Loucy (cell line): ENCODE data around the gene GRIK2.

Source experiments
- H2AFZ ChIP-seq: fragments of 200-600 bp; sonication (generic); 2 replicates; pipeline ENCODE4 v1.6.0; 2016; ENCODE audit warnings: antibody characterized with exemption, mild to moderate bottlenecking, low read length, moderate library complexity
- H3F3A ChIP-seq: fragments of 200-600 bp; 2 replicates; pipeline ENCODE4 v1.6.0; 2016; ENCODE audit warnings: antibody characterized with exemption, low read depth, mild to moderate bottlenecking
- H3K27me3 ChIP-seq: fragments of 200-600 bp; sonication (generic); 2 replicates; pipeline ENCODE4 v1.6.1; 2014; ENCODE audit warnings: low read length, mild to moderate bottlenecking; ENCODE audit not compliant: insufficient read depth, poor library complexity, severe bottlenecking
- H3K36me3 ChIP-seq: fragments of 200-600 bp; sonication (generic); 2 replicates; pipeline ENCODE4 v1.6.1; 2016; ENCODE audit warnings: low read length; ENCODE audit not compliant: insufficient read depth
- H3K4me1 ChIP-seq: fragments of 200-600 bp; sonication (generic); 2 replicates; pipeline ENCODE4 v1.5.1; 2014; ENCODE audit warnings: low read length, mild to moderate bottlenecking; ENCODE audit not compliant: insufficient read depth, poor library complexity, severe bottlenecking
- H3K4me2 ChIP-seq: fragments of 200-600 bp; sonication (generic); 2 replicates; pipeline ENCODE4 v1.6.0; 2014; ENCODE audit warnings: antibody characterized with exemption, low read length, low read depth, mild to moderate bottlenecking; ENCODE audit not compliant: poor library complexity, severe bottlenecking
- H3K4me3 ChIP-seq: fragments of 200-600 bp; sonication (generic); 2 replicates; pipeline ENCODE4 v1.5.1; 2014; ENCODE audit warnings: low read length, mild to moderate bottlenecking, mixed read lengths; ENCODE audit not compliant: poor library complexity, severe bottlenecking
- H3K79me2 ChIP-seq: fragments of 200-600 bp; sonication (generic); 2 replicates; pipeline ENCODE4 v1.6.1; 2014; ENCODE audit warnings: low read length; ENCODE audit not compliant: insufficient read depth
- H3K9ac ChIP-seq: fragments of 200-600 bp; sonication (generic); 2 replicates; pipeline ENCODE4 v1.6.0; 2014; ENCODE audit warnings: mild to moderate bottlenecking, low read depth, low read length, moderate library complexity; ENCODE audit not compliant: poor library complexity, severe bottlenecking
- H3K9me2 ChIP-seq: fragments of 200-600 bp; sonication (generic); replicated peaks from 2 replicates; pipeline ENCODE4 v1.6.1; 2016; ENCODE audit warnings: low read depth, low read length, mixed read lengths
- H3K9me3 ChIP-seq: fragments of 200-600 bp; sonication (generic); 2 replicates; pipeline ENCODE4 v1.6.1; 2014; ENCODE audit warnings: mild to moderate bottlenecking, antibody characterized with exemption, low read length, low read depth; ENCODE audit not compliant: insufficient read depth
- H4K20me1 ChIP-seq: fragments of 200-600 bp; sonication (generic); 2 replicates; pipeline ENCODE4 v1.6.0; 2014; ENCODE audit warnings: antibody characterized with exemption, low read length, mild to moderate bottlenecking; ENCODE audit not compliant: insufficient read depth, poor library complexity, severe bottlenecking
- EZH2phosphoT487 ChIP-seq: fragments of 200-600 bp; IDR thresholded peaks from 2 replicates; pipeline ENCODE4 v1.6.1; 2018; ENCODE audit warnings: antibody characterized with exemption, mild to moderate bottlenecking, moderate library complexity, borderline replicate concordance
- TF ChIP-seq, protein P1 (sequence below): fragments of 200-600 bp; sonication (generic); conservative IDR thresholded peaks from 2 replicates; pipeline ENCODE4 v1.5.1; 2014; ENCODE audit warnings: mild to moderate bottlenecking, antibody characterized with exemption, low read length

GRIK2 gene

DNA sequence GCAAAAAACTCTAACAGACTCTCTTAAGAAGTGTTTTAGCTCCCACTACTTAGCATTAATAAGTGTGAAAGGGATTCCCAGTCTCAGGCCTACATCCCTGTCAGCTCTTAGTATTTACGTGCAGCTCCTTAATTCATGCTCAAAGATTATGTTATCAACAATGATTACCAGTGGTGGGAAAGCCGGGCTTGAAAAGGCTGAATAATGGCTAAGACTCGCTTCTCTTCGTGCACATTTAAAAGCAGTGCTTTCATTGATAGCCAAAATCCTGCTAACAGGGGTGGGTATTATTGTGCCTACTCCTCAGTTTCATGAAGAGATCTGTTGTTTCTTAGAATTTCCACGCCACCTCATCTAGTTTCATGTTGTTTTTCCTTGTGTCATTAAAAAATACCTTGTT, 518.8 kb downstream of the GRIK2 start:
- H3F3A ChIP-seq = no peaks in the 10 kb centered on the region
- H3K9me3 ChIP-seq = no peaks in the 10 kb centered on the region
- TF ChIP-seq, protein P1, sequence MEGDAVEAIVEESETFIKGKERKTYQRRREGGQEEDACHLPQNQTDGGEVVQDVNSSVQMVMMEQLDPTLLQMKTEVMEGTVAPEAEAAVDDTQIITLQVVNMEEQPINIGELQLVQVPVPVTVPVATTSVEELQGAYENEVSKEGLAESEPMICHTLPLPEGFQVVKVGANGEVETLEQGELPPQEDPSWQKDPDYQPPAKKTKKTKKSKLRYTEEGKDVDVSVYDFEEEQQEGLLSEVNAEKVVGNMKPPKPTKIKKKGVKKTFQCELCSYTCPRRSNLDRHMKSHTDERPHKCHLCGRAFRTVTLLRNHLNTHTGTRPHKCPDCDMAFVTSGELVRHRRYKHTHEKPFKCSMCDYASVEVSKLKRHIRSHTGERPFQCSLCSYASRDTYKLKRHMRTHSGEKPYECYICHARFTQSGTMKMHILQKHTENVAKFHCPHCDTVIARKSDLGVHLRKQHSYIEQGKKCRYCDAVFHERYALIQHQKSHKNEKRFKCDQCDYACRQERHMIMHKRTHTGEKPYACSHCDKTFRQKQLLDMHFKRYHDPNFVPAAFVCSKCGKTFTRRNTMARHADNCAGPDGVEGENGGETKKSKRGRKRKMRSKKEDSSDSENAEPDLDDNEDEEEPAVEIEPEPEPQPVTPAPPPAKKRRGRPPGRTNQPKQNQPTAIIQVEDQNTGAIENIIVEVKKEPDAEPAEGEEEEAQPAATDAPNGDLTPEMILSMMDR = no peak
- TF ChIP-seq EZH2phosphoT487 = no peak
- H3K4me3 ChIP-seq = no peak overlapping the region
- H3K9me2 ChIP-seq = no peaks in the 10 kb centered on the region
- H3K79me2 ChIP-seq = no peaks in the 10 kb centered on the region
- H3K4me2 ChIP-seq = no peak overlapping the region
- H3K27me3 ChIP-seq = no peaks in the 10 kb centered on the region
- H4K20me1 ChIP-seq = no peaks in the 10 kb centered on the region
- no peak overlapping the region for H2AFZ ChIP-seq
- no peaks in the 10 kb centered on the region for H3K36me3 ChIP-seq
- no peak overlapping the region for H3K9ac ChIP-seq
- no peaks in the 10 kb centered on the region for H3K4me1 ChIP-seq

DNA sequence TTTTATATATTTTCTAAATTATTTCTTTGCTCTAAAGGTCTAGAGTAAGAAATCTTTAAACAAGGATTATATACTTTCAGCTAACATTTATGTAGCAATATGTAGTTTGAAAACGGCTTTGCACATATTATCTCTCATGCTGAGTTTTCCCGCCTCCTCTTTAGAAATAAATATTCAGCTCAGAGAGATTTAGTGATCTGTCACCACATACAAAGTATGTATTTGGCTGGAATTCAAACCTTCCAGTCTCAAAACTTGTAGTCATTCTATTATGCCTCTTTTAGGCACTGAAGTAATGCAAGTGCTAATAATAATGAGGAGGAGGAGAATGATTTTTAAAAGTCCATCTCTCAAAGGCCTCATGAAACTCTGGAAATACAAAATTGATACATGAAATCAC, 525.0 kb downstream of the GRIK2 start:
- TF ChIP-seq EZH2phosphoT487 = no peak
- TF ChIP-seq, protein P1 = no peak
- H3K9me3 ChIP-seq = no peaks in the 10 kb centered on the region
- H3K27me3 ChIP-seq = no peaks in the 10 kb centered on the region
- no peaks in the 10 kb centered on the region for H3K4me1 ChIP-seq
- no peak overlapping the region for H3K9ac ChIP-seq
- H2AFZ ChIP-seq = no peak overlapping the region
- H4K20me1 ChIP-seq = no peaks in the 10 kb centered on the region
- H3F3A ChIP-seq = no peaks in the 10 kb centered on the region
- H3K4me3 ChIP-seq = no peak overlapping the region
- H3K9me2 ChIP-seq = no peaks in the 10 kb centered on the region
- H3K36me3 ChIP-seq = no peaks in the 10 kb centered on the region
- H3K4me2 ChIP-seq = no peak overlapping the region
- H3K79me2 ChIP-seq = no peaks in the 10 kb centered on the region

DNA sequence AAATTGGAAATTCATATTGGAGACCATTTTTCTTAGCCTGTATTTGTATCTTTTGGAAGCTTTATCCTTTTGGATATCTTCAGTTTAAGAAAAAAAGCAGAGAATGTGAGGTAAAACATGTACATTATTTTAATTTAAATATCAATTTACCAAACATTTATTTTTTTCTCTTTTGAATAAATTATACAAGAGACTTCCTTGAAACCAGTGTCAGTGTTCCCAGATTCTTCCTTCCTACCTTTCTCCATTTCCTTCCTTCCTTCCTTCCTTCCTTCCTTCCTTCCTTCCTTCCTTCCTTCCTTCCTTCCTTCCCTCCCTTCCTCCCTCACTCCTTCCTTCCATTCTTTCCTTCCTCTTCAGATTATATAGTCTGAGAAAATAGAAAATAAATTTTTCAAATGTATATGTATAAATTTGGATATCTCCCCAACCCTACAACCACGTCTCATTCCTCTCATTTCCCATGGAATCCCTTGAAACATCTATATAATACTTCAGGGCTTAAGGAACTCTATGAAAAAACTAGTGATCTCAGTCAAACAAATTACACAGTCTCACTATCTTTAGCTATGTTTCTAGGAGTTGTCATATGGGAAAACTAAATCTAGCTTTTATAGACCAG, 528.4 kb downstream of the GRIK2 start:
- Histone ChIP-seq H3F3A (no peaks in the 10 kb centered on the region), H3K79me2 (no peaks in the 10 kb centered on the region), H3K36me3 (no peaks in the 10 kb centered on the region), H3K9me2 (no peaks in the 10 kb centered on the region), H3K4me3 (no peak overlapping the region), H3K4me2 (no peak overlapping the region), H2AFZ (no peak overlapping the region), H4K20me1 (no peaks in the 10 kb centered on the region), H3K9me3 (no peaks in the 10 kb centered on the region), H3K4me1 (no peaks in the 10 kb centered on the region), H3K27me3 (no peaks in the 10 kb centered on the region), H3K9ac (no peak overlapping the region)
- no peak for TF ChIP-seq EZH2phosphoT487
- TF ChIP-seq, protein P1 = no peak
